NOMO-1 treated with dmso at 0.1 percent for 144 hours (cell line): ENCODE measurements around the gene NRP1.

Experiments
- DNase-seq: peaks from one replicate; lab custom pipeline; 2025; ENCODE audit not compliant: unreplicated experiment; lab: John Stamatoyannopoulos, UW

Gene NRP1

DNA sequence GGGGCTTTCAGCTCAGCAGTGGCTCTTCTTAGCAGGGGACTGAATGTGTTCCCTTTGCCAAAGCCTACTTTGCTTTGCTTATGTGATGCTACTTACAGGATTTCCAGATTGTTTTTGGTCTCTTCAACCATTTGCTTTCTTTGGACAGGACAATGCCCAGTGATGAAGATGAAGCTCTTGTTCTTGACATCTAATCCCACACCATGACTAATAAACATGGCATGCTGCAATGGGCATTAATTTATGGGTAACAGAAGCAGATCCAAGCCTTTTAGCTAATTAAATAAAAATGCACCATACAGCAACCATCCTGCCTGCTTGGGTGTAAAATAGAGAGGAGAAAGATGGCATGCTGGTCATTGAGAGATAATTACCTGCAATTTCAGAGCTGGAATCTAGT is 200.9 kb downstream of the NRP1 start:
- DNase-seq, result no peak

DNA sequence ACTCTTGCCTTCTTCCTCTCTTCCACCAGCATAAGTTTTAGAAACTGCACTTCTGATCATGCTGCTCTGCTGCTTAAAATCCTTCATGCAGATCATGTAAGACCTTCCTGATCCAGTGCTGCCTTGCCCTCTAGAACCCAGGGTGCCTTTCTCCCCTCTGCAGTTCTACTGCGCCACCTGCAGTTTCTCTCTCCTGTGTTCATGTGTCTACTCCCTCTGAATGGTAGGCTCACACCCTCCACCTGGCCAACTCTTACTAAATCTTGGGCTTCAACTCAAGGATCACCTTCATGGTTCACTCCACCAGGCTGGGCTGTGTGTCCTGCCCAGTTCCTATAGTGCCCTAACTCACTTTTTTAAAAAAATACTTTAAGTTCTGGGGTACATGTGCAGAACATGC is 201.8 kb downstream of the NRP1 start:
- DNase-seq, result no peak

- no peak for DNase-seq
These were observed 204.5 kb downstream of the NRP1 start for GRCh38 chr10:33129996-33130386.

GRCh38 chr10:33129141-33129995 is 205.1 kb downstream of the NRP1 start:
- DNase-seq, result no peak

DNA sequence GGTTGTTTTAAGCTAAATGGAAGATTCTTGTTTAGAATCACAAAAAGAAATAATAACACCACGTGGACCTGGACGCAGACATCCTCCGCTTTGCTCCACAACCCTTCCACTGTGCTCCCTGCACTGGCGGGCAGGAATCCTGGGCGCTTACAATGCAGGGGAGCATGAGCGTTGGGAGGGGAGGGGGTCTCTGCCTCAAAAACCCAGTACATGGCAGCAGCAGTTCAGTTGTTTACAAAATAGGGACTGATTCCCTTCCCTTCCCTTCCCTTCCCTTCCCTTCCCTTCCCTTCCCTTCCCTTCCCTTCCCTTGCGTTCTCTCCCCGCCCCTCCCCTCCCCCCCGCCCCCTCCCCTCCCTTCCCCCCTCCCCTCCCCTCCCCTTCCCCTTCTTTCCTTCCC is 206.8 kb downstream of the NRP1 start:
- no peak for DNase-seq
